Dedifferentiated amniotic fluid mesenchymal stem cell (primary cell): ENCODE data around the gene WFS1.
A peak's percentile ranks its signal among the peaks of the same experiment; 100 is the strongest.

ENCODE experiments used
- DNase-seq: peaks from one replicate; pipeline ENCODE4 v3.0.0-alpha.2; 2016; ENCODE audit errors: extremely low spot score

WFS1 gene

GRCh38 chr4:6279582-6280289, 10.1 kb downstream of the WFS1 start:
- DNase-seq: no peak

GRCh38 chr4:6280365-6280996, 10.8 kb downstream of the WFS1 start:
- DNase-seq: no peak

DNA sequence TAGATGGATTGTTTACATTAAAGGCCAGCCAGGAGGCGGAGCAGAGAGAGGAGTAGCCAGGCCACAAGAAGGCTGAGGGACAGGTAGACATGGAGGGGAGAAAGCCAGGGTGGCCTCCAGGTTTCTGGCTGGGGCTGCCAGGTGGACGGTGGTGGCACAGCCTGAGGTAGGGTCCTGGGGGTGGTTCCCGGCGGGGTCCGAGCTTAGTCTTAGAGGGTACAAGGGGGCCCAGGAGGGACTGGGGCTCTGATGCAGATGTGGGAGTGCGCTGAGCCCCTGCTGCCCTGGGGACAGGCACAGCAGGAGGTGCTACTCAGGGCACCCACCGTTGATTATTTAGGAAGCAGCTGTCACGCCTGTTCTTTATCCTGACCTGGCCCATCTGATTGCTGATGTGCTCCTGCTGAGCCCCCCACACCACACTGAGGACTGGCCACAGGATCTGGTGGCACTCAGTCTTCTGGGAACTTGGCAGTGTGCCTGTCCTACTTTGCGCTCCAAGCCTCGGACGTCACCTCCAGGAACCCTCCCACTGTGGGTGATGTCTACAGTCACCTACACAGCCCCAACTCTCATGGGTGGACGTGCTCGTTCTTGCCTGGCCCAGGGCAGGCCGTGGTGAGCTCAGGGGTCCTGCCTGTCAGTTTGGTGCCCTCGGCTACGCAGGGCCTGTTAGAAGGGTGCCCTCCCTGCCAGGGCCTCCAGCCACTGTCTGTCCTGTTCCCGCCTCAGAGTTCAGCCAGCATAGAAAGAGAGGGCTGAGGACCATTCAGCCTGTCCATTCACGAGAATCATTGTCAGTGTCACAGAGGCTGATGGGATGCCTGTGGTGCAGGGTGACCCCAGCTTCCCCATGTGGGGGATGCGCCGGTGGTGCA, 12.0 kb downstream of the WFS1 start:
- no peak for DNase-seq

- DNase-seq: peak; percentile 17
Measured at GRCh38 chr4:6282314-6282771, 12.7 kb downstream of the WFS1 start.

DNA sequence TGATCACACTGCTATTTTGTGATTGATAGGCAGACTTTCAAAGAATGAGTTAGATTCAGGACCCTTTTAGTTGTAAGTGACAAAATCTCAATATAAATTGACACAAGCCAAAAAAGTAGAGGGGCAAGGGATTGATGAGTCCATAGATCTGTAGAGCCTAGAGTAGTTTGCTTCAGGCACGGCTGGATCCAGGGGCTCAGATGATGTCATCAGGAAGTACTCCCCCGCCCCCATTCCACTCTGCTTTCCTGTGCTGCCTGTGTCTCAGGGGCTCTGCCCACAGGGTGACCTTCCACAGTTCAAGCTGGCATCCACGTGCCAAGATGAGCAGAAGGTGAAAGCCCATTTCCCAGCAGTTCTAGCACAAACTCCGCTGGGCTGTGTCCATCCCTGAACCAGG, 13.6 kb downstream of the WFS1 start:
- no peak for DNase-seq

DNA sequence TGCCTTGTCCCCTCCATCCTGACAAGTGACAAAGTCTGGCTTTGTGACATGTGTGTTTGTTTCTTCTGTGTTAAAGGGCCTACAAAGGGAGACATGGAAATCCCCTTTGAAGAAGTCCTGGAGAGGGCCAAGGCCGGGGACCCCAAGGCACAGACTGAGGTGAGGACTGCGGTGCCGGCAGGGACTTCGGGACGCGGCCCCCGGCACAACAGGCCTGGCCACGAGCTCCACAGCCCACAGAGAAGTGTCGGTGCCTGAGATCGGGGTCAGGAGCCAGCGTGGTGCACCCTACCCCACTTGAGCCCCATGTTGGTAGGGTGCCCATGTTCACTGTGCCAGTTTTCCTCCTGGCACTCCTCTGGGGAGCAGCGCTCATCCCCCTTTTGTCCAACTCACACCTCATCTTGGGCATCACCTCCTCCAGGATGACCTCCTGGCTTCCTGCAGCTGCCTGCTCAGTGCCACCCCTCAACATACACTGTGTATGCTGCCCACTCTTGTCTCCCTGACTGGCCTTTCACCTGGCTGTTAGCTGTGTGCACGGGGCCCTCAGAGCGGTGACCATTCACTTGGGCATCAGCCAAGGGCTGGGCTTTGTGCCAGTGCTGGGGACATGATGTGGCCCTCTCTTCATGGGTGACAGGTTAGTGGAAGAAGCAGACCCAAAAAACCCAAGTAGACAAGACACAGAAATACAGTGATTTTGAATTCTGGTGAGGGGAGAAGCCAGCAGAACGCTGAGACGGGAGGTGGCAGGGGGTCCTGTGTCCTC, 17.6 kb downstream of the WFS1 start:
- no peak for DNase-seq

GRCh38 chr4:6288342-6288741, 18.7 kb downstream of the WFS1 start:
- no peak for DNase-seq

- DNase-seq: no peak
Measured at GRCh38 chr4:6288871-6289270, 19.2 kb downstream of the WFS1 start.

DNA sequence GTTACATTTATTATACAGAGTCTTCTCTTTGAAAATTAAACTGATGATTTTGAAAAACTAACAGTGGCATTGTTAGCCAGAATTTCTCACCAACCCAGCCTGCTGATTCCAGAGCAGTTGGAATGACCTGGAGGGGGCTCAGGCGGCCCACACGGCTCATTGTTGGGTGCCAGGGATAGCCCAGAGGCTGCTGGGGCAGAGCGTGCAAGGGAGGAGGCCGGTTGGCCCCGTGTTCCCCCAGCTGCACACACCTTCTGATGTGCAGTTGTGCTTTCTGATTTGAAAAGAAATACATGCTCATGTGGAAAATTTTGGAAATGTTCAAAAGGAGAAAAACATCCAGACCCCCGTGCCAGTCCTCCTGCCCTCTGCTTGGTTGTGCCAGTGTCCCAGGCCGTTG, 20.6 kb downstream of the WFS1 start:
- DNase-seq: no peak

DNA sequence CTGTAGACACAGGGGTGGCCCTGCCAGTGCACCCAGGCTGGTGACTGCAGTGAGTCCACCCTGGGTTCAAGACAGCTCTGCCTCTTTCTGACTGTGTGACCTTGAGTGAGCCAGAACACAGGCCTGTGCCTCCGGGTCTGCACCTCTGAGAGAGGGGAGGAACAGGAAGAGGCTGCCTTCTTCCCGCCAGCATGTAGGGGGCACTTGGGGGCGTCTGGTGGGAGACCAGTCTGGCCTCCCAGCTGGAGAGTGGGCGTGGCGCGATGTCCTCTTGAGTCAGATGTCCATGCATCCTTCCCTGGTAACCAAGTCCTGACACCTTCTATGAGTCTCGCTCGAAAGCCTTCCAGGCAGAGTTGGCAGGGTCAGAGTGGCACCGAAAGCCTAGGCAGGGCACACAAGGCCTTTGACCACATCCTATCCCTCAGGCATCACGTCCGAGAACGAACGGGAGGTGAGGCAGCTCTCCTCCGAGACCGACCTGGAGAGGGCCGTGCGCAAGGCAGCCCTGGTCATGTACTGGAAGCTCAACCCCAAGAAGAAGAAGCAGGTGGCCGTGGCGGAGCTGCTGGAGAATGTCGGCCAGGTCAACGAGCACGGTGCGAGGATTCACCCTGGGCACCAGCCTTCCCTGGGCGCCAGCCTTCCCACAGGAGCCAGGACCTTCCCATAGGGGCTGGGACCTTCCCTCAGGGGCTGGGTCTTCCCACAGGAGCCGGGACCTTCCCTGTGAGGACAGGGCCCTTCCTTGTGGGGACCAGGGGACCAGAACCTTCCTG, 21.3 kb downstream of the WFS1 start:
- DNase-seq: no peak

DNA sequence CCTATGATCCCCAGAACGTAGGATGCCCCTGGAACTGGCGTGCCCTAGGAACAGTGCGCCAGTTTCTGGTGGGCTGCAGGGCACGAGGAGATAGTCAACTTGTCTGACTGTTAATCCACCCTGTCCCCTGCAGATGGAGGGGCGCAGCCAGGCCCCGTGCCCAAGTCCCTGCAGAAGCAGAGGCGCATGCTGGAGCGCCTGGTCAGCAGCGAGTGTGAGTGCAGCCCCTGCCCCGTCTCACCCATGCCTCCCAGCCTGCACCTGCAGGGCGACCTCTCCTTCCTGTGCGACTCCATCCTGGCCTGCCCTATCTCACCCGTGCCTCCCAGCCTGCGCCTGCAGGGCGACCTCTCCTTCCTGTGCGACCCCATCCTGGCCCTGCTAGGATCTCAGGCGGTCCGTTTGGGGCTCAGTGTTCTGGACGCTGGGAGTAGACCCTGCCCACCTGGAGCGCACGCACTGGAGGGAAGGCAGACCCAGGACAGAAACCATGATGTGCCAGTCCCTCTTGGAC, 22.2 kb downstream of the WFS1 start:
- no peak for DNase-seq

DNA sequence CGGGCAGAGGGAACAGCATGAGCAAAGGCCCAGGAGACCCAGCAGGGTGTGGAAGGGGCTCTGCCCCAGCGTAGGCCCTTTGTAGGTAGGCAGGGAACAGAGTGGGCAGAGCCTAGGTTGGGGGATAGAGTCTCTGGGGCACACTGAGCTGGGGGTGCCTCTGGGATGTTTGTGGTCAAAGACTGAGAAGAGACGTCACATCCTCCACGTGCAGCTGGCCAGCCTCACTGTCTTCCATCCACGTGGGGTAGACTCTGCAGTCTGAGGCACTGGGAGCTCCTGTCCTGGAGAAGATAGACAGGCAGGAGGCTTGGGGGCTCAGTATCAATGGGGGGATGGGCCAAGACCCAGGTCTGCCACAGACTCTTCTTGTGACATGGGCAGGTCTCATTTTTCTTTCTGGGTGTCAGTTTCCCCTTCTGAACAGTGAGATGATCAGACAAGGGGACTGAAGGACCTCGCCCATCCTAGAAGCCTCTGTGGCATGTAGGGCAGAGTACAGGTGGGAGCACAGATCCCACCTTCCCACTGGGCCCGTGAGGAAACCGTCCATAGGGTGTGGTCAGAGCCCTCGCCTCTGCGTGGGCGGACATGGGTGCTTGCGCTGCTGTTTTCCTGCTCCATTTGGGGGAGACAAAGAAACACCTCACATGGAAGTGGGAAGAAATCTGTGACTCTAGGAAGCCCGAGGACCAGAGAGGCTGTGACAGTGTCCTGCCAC, 22.9 kb downstream of the WFS1 start:
- DNase-seq: no peak

GRCh38 chr4:6293097-6293445, 23.4 kb downstream of the WFS1 start:
- no peak for DNase-seq

GRCh38 chr4:6293661-6294060, 24.0 kb downstream of the WFS1 start:
- DNase-seq: no peak

GRCh38 chr4:6294705-6295421, 25.2 kb downstream of the WFS1 start:
- DNase-seq: no peak

DNA sequence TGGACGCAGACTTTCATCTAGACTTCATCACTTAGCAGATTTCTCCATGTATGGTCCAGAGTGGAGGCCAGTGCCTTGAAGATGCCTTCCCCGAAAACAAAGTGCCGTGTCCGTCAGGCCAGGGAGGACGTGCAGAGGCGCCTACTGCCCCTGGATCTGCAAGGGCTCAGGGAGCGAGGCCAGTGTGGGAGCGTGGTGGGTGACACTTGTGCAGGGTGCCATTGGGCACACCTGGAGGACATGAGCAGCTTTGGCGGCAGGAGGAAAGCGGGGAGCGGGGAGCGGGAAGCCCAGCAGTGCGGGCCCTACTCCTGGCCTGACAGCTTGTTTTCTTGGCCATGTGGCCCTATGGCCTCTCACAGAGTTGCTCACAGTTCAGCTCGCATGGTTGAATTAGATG, 25.8 kb downstream of the WFS1 start:
- no peak for DNase-seq

DNA sequence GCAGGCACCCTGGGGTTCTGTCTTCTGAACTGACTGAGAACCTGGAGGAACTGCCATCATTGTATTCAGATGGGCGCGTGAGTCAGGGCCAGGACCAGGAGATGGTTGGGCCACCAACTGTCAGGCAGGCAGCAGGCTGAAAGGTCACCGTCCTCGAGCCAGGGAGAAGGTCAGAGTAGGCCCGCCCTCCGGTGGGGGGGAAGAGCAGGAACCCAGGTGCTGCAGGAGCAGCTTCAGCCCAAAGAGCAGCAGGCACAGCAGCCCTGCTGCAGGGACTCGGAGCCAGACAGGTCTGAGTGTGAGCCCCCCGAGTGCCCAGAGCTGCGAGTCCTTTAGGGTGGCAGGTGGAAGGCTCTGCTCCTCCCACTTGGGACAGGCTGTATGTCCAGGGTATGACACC, 26.4 kb downstream of the WFS1 start:
- DNase-seq: no peak

DNA sequence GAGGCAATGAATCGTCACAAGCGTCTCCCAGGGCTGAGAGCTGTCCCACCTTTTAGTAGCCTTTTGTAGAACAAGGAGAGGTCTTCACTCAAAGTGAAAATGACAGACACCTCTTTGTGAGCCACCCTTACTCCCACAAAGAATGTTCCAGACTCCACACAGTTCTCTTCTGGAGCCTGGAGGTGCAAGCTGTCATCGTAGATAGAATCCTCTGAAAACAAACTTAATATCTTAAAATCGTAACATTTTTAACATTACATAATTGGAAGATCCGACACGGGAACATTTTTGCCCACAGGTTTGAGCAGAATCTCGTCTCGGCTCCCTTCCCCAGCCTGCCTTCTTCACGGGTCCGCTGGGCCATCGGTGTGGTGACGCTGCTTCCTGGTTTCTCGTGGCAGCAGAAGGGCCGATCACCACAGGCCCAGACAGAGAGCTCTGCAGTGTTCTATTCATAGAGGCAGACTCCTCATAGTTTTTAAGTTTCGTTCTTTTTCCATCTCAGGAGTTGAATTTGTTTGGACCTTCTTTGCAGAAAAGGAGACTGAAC, 27.7 kb downstream of the WFS1 start:
- no peak for DNase-seq

GRCh38 chr4:6298035-6298434, 28.4 kb downstream of the WFS1 start:
- no peak for DNase-seq
